ENCODE measurements around the gene PDE4D.
"Not testable (repeated sequence)": the region's sequence is repeated elsewhere in the genome, so short reads cannot be mapped to it uniquely, and the experiment has no call there.

PDE4D gene

DNA sequence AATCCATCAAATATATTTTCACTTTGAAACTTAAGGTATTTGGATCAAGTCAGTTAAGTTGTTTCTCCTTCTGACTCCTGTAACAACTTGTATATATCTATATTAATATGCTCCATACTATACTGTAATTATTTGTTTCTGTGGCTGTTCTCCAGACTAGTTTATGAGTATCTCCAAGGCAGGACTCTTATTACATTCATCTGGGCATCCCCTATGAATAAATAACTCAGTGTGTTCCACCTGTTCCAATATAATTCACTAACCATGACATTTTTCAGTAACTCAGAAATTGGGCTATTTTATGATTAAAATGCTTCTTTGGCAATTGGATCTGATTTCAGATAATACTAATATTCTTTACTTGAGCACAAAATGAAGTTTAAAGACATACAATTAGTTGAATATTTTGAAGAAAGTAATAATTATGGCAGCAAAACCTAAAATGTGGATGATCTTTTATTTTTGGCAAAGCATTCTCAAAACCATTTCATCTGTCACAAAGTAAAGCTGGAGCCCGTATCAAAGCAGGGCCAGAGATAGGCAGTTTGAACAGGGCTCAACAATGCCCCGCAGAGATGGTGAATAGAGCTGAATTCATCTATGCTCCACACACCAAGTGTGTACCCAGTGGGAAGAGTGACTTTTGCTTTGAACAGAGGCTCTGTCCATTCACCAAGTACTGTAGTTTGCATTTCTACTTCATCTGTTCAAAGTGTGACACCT lies 314.3 kb downstream of the PDE4D start:
- DNase-seq (ENCODE audit: low read depth) = no peak
- no peak overlapping the region for H3K4me3 ChIP-seq (ENCODE audit: low read length)
- TF ChIP-seq, protein P1, sequence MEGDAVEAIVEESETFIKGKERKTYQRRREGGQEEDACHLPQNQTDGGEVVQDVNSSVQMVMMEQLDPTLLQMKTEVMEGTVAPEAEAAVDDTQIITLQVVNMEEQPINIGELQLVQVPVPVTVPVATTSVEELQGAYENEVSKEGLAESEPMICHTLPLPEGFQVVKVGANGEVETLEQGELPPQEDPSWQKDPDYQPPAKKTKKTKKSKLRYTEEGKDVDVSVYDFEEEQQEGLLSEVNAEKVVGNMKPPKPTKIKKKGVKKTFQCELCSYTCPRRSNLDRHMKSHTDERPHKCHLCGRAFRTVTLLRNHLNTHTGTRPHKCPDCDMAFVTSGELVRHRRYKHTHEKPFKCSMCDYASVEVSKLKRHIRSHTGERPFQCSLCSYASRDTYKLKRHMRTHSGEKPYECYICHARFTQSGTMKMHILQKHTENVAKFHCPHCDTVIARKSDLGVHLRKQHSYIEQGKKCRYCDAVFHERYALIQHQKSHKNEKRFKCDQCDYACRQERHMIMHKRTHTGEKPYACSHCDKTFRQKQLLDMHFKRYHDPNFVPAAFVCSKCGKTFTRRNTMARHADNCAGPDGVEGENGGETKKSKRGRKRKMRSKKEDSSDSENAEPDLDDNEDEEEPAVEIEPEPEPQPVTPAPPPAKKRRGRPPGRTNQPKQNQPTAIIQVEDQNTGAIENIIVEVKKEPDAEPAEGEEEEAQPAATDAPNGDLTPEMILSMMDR (IDR thresholded peaks at IDR 0.05; ENCODE audit: insufficient read depth, low read depth, low read length, missing control alignments) = no peak

DNA sequence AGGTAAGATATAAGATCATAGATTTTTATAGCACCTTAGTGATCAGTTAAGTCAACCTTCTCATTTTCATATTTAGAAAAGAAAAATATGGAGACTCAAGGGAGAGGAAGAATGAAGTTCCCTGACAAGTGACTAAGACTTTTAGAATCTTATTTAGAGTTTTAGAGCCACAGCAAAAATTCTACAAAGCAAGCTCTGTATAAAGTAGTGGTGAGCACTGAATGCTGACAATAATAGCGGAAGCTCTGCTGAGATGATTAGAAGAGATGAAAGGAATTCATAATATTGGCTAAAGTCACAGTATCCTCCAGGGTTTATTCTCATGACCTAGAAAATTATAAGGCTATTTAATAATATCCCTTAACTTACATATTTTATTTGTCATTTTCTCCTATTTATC lies 316.0 kb downstream of the PDE4D start:
- no peak for DNase-seq (ENCODE audit: low read depth)
- no peak overlapping the region for H3K4me3 ChIP-seq (ENCODE audit: low read length)
- TF ChIP-seq, protein P1 (IDR thresholded peaks at IDR 0.05; ENCODE audit: insufficient read depth, low read depth, low read length, missing control alignments) = no peak

DNA sequence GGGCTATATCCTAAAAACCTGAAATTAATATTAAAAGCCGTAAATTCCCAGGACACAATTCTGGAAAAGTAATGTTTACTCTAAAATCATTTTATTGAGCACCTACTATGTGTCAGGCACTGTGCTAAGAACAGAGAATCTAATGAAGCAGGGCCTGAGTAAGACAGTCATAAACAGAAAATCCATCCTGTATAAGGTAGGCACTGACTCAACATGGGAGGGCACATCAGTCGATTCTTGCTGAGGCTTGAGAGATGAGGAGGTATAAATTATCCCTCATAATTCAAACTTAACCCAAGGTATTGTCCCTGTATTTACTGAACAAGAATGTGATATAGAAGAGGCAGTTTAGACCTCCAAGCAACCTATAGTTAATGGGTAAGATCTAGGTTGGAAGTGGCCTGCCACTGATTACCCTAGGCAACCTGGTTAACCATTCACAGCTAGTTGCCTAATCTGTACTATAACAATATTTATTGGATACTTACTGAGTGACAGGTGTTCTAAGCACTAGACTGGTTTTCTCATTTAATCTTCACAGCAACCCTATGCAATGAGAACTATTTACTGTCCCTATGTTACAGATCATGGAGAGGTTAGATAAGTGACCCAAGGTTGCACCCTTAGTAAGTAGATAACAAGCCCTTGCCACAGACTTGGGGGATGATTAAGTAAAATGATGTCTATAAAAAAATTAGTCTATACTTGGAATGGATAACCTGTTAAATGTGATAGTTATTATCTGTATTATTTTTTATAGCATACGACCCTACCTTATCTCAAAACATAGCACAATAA lies 317.7 kb downstream of the PDE4D start:
- TF ChIP-seq, protein P1 (IDR thresholded peaks at IDR 0.05; ENCODE audit: insufficient read depth, low read depth, low read length, missing control alignments) = no peak
- no peak for DNase-seq (ENCODE audit: low read depth)
- H3K4me3 ChIP-seq (ENCODE audit: low read length) = no peak overlapping the region

DNA sequence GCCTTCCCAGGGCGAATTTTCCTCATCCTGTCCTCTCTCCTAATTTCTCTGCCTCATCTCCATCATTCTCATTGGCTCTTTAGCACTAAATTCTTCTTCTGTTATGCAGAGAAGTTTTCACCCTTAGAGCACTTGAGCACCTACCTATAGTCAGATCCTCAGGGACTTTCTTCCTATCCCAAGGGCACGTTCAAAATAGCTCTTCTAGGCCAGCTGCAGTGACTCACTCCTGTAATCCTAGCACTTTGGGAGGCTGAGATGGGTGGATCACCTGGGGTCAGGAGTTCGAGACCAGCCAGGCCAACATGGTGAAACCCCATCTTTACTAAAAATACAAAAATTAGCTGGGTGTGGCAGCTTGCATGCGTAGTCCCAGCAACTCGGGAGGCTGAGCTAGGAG lies 320.0 kb downstream of the PDE4D start:
- H3K4me3 ChIP-seq (ENCODE audit: low read length) = not testable (repeated sequence)

DNA sequence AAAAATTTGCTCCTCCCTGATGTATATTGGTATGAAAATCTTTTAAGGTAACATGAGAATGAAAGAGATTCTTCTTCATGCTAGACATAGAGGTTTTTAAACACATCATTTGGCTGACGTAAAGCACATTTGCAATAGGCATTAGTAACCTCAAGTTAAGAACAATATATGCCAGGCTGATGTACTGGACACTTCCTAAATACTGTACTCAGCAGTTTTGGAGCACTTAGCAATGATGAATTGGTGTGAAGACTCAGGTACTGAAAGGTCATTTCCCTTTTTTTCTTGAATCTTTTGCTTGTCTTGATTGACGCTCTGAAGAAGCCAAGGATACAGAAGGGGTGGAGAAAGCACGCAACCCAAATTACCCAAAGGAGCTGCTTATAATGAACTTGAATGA lies 322.5 kb downstream of the PDE4D start:
- H3K4me3 ChIP-seq (ENCODE audit: low read length) = no peak overlapping the region
- DNase-seq (ENCODE audit: low read depth) = no peak
- TF ChIP-seq, protein P1 (IDR thresholded peaks at IDR 0.05; ENCODE audit: insufficient read depth, low read depth, low read length, missing control alignments) = no peak

More for the DNA sequence above, 320.0 kb downstream of the PDE4D start:
- DNase-seq (ENCODE audit: low read depth) = not testable (repeated sequence)

DNA sequence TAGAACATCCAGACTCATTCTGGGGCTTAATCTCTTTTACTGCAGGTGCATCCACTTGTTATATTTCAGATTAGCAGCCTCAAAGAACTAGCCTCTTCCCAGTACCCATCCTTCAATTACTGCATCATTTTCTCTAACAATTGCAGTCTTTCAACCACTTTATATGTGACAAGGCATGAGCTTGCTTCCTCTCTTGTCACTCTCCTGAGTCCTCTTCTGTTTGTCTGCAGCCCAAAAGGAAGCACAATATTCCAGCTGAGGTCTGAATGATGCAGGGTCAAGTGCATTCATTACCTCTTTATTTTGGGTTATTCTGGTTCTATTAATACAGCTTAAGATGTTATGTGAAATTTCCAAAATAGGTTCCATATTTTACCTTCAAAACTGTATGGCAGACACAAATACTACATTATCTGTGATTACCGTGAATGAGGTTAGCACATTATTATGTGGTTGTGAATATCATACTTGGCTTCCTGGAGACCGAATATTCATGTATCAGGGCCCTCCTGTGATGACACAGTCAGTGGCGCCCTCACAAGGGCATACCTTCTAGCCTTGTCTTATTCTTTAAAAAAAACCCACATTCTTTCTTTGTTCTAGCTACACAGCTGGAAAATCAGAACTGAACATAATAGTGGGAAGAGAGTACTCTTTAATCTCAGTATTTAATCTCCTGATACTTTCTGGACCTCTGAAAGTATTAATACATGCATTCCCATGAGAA lies 323.8 kb downstream of the PDE4D start:
- no peak for DNase-seq (ENCODE audit: low read depth)
- no peak overlapping the region for H3K4me3 ChIP-seq (ENCODE audit: low read length)
- TF ChIP-seq, protein P1 (IDR thresholded peaks at IDR 0.05; ENCODE audit: insufficient read depth, low read depth, low read length, missing control alignments) = no peak

DNA sequence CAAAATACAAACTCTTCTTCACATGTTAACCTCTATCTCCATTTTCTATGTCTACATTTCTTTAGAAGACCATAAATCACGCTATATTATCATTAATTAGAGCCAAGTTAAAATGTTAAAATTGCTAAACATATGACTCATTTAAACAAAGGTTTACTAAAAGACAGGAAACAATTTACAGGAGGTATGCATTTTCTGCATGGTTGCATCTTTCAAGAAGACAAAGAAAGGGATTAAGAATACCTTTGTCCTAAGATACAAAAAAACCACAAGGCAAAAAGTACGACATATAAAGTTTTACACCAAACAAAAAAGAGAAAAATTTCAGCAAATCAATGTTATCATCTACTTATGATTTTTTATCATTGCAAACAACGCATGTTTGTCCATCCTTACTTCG lies 324.4 kb downstream of the PDE4D start:
- TF ChIP-seq, protein P1 (IDR thresholded peaks at IDR 0.05; ENCODE audit: insufficient read depth, low read depth, low read length, missing control alignments) = no peak
- no peak overlapping the region for H3K4me3 ChIP-seq (ENCODE audit: low read length)
- no peak for DNase-seq (ENCODE audit: low read depth)

Measured in epithelial cell of esophagus (primary cell).